Stimulated activated CD4-positive, alpha-beta T cell treated with anti-CD3 and anti-CD28 coated beads, Interleukin-12 subunit alpha, Interleukin-12 subunit beta, amount 100 ng/mL, for 4 hours (primary cell): ENCODE data around the gene PDSS1.
"Not testable (repeated sequence)": the region's sequence is repeated elsewhere in the genome, so short reads cannot be mapped to it uniquely, and the experiment has no call there.

ENCODE experiments used
- DNase-seq: peaks from one replicate; pipeline ENCODE4 v3.0.0-alpha.2; 2020

PDSS1 gene, protein sequence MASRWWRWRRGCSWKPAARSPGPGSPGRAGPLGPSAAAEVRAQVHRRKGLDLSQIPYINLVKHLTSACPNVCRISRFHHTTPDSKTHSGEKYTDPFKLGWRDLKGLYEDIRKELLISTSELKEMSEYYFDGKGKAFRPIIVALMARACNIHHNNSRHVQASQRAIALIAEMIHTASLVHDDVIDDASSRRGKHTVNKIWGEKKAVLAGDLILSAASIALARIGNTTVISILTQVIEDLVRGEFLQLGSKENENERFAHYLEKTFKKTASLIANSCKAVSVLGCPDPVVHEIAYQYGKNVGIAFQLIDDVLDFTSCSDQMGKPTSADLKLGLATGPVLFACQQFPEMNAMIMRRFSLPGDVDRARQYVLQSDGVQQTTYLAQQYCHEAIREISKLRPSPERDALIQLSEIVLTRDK

DNA sequence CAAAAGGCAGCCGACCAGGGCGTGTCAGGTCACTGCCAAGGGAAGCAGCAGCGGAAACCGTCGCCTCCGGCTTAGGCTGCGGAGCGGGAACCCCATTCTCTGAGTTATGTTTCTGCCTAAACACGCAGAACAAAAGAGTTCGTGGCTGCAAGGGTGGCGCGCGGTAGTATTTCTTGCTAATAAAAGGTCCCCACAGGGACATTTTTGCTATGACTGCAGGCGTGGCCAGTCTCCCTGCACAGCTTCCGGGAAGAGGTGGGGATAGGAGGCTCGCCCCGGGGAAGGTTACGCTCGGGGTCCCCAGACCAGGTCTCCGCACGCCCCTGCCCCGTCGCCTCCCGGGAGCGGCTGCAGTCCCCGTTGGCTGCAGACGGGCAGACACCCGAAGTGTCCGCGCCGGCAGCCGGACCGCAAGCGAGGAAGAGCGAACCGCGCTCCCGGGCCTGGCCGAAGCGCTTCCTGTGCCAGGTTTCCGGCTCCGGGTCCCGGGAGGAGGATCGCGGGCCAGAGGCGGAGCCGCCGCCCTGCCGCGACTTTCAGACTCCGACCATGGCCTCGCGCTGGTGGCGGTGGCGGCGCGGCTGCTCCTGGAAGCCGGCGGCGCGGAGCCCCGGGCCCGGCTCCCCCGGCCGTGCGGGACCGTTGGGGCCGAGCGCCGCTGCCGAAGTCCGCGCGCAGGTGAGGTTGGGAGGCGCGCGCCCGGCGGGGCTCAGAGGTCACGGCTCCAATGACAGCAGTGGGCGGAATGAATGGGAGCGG is at the start of gene PDSS1:
Gene PDSS1 (plus strand): TSS at position 539 of the 759 bp plus-strand sequence. CDS start 11 bp downstream, at position 550.
- DNase-seq = peak; percentile 68

DNA sequence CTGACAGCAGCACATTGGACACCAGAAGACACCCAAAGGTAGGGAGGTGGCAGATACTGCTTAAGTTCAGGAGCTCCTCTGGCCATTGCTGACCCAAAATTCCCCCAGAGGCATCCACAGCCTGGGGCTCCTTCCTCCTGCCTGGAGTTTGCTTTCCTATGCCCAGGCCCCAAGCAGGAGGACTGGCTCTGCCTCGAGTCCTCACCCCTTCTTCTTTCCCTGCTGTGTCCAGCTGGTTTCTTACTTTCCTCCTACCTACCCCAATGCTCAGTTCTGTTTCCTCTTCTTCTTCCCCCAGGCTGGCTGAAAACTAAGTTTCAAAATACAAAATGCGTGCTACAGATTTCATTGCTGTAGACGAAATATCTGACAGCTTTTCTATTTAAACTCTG is 49.3 kb upstream of the PDSS1 start:
- not testable (repeated sequence) for DNase-seq

DNA sequence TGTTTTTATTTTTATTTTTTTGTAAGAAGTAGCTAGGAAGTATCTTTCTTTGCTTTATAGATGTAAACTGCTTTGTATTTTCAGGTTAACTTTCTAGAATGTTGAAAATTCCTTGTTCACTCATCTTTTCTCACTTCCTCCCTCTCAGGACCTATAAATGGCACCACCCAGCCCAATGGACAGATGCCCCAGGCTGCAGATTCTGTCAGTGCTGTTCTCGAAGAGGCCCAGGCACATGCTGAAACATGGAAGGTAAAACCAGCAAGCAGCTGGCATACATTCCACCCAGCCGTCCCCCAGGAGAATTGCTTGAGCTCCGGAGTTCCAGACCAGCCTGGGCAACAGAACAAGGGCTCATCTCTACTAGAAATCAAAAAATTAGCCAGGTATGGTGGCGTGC is 47.1 kb upstream of the PDSS1 start:
- DNase-seq = no peak

DNA sequence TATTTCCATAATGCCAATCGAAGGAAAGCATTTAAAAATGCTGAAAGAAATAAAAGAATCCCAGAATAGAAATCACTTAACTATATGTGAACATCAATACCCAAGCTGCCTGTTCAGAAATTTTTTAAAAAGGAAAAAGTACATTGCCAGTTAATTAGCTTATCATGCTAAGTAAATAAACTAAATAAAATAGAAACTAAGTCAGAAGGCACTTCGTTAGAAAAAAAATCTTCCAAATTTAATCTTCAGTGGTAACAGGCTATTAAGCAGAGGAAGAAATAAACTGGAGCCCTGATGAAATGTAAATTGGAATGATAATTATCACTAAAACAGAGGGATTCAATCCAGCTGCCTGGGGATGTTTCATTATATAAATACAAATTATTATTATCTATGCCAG is 46.0 kb upstream of the PDSS1 start:
- not testable (repeated sequence) for DNase-seq

DNA sequence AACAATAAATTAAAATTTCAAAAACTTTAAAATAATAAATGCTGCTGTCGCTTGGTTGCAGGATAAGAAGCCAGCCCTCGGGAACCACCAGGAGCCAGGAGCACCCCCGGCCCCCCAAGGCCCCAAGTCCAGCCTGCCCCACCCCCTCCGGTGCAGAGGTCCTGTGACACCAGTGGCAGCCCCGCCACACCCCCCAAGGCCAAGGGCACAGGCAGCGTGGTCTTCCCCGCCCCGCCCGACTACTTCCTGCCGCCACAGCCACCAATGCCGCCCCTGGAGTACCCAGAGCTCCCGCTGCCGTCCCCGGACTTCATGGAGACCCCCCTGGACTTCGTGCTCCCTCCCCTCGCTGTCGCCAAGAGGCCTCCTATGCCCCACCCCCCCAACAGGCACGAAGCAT is 44.5 kb upstream of the PDSS1 start:
- DNase-seq = no peak

DNA sequence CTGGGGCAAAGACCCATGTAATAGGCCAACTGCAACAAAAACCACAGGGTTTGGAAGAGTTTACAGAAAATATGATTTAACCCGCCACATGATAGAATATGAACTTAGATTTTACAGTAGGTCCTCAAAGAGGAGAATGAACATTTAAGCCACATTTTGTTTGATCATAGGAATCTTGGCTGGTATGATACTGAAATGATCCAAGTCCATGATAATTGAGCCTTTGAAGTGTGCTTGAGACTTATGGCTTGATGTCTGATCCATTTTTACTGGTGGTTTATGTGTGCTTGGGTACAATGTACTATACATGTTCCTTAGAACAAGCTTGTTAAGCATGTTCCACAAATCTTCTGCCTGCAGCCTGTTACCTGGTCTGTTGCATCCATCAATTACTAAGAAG is 41.8 kb upstream of the PDSS1 start:
- no peak for DNase-seq

DNA sequence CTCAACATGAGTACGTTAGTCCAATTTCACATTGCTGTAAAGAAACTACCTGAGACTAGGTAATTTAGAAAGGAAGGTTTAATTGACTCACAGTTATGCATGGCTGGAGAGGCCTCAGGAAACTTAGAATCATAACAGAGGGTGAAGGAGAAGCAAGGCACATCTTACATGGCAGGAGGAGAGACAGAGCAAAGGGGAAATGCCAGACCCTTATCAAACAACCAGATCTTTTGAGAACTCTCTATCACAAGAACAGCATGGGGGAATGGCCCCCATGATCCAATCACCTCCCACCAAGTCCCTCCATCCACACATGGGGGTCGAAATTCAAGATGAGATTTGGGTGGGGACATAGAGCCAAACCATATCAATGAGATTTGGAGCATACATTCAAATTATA is 34.6 kb upstream of the PDSS1 start:
- DNase-seq = no peak

DNA sequence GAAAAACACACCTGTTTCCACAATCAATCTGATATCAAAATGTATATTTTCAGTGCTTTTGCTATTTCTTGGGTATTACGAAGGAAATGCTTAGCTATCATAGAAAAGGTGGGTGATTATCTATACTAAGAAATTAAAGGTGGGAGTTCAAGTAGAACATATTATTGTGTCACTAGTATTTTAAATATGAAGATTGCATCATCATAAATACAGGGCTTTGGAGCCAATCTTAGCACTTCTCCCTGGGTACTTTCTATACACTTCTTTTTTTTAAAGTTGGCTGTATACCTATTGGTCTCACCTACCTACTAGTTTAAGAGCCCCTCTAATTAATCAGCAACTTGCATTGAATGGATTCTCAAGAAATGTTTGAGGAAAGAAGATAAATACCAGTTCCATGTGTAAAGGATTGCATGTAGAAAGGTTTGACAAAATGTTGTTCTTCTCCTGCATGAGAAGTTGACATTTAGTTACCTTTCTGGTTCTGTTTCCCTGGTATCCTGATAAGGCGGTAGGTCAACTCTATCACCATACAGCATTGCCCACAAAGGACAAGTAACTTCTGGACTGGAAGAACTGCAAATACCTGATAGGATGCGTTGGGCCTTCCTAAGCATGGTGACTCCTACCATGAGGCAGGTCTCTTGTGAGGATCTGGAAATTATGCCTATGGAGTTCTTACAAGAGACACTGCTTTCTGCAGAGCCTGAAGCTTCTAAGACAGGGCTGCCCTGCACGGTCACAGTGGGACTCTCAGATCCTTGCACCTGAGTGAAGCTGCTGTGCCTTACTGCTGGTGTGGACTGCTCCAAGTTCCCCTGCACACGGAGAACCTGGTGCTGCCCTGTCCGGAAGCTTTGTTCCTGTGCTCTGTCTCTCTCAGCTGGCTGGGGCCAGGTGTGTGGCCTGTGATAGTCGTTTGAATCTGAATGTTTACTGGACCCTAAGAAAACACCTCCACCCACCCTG is 32.1 kb upstream of the PDSS1 start:
- no peak for DNase-seq

DNA sequence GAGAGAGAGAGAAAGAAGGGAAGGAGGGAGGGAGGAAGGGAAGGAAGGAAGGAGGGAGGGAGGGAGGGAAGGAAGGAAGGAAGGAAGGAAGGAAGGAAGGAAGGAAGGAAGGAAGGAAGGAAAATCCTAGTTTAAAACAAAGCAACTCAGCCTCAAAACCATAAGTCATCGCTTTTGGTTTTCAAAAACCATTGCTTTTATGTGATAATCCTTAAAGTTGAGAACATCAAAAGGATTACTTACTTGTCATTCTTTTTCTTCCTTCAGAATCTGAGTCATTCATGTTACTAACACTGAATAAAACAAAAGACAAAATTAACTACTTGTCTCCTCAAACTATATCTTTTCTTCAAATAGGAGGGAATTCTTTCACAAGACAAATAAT is 21.6 kb upstream of the PDSS1 start:
- DNase-seq = no peak

DNA sequence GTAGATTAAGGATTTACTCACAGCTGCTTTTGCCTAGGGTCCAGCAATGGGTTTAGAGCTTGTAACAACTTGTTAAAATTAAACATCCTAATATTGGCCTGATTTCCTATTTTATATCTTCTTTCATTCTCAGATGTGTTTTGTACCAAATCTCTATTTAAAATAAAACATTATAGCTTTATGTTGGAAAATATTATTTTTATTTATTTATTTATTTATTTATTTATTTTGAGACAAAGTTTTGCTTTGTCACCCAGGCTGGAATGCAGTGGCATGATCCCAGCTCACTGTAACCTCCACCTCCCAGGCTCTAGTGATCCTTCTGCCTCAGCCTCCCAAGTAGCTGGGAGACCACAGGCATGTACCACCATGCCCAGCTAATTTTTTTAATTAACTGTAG is 17.9 kb upstream of the PDSS1 start:
- DNase-seq = no peak

DNA sequence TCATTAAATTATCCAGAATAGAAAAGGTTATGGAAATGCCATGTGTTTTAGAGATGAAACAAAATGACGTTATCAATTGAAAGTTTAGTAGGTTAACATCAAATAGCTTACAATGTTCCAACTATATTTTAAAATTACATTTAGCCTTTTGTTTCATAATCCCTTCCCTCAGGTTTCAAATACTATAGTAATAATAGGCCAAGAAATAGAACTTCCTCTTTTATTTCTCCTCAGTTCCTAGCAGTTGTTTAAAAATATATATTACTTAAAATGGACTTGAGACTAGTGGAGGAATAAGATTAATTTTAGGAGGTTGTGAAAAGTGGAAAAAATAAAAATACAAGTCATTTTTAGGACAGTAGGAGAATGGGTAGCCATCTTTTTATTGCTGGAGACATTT is 16.4 kb upstream of the PDSS1 start:
- DNase-seq = no peak

DNA sequence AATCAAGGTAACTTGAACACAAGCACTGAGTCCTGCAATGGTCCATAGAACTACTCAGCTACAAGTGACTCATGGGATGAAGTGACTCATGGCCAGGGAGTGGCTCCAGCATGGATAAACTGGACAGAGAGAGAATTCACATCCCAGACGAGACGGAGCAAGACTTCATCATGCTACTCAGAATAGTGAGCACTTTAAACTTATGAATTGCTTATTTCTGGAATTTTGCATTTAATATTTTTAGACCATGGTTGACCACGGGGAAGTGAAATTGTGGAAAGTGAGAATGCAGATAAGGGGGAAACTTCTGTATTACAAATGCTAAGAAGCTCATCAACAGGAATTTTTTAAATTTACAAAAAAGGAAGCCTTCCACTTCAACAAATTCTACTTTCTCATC is 15.5 kb upstream of the PDSS1 start:
- DNase-seq = not testable (repeated sequence)

DNA sequence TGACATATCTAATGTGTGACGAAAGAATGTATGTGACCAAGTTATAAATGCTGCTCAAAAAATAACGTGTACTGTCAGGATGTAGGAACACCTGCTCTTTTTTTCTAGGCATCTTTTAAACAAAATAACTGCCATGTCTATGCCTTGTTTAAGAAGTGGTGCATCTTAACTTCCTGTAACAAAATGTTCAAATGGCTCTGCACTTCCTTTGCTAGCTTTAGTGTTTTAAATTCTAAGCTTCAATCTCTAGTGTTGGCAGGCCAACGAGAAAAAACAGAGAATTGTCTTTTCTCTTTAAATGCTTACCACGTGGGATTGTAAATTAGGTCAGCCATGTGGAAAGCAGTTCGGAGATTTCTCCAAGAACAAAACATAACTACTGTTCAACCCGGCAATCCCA is 14.6 kb upstream of the PDSS1 start:
- DNase-seq = no peak

DNA sequence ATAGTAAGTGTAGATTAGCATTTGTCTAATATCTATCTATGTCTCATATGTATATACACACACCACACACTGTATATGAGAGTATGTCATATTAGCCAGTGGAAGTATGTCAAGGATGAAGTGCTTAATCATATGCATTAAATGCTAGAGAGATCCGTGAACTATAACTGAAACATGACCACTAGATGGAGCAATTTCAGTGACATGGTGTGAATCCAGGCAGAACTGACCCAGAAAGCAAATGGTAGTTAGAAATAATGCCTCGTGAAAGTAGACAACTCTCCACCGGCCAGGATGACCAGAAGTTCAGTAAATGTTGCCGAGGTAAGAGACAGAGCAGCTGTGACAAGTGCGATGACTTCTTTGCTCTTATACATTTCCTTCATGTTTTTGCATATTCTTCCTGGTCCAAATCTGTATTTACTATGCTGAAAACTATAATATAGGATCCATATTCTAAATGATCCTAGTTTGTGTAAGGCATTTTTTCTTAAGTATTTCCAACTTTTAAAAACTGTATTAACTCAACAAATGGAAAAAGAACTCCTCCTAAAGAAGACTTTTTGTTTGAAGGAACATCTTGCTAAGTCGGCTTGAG is 12.7 kb upstream of the PDSS1 start:
- DNase-seq = not testable (repeated sequence)

DNA sequence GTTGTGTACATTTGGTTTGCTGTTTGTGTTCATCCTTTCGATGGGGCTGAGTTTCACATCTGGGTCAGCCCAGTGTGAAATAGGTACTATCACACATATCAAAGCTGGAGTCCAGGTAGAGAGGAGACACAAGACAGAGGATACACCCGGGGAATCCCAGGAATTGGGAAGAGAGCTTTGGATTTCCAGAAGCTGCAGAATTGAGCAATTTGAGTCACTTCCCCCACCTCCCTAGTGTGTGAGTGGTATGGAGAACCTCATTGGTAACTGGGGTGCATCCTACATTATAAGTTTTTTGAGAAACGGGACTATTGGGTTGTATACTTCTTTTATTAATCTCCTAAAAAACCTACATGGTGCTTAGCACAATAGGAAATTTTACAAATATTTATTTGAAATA is 12.1 kb upstream of the PDSS1 start:
- no peak for DNase-seq

DNA sequence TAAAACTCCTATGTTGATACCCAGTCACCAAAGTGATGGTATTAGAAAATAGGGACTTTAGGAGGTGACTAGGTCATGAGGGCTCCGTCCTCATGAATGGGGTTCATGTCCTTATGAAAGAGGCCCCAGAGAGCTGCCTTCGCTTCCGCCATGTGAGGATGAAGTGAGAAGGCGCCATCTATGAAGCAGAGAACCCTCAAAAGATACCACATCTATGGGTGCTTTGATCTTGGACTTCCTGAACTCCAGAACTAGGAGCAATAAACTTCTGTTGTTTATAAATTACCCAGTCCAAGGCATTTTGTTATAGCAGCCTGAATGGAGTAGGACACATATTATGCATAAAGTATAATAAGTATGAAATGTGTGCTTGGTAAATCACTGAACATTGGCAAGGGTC is 8.1 kb upstream of the PDSS1 start:
- DNase-seq = no peak

DNA sequence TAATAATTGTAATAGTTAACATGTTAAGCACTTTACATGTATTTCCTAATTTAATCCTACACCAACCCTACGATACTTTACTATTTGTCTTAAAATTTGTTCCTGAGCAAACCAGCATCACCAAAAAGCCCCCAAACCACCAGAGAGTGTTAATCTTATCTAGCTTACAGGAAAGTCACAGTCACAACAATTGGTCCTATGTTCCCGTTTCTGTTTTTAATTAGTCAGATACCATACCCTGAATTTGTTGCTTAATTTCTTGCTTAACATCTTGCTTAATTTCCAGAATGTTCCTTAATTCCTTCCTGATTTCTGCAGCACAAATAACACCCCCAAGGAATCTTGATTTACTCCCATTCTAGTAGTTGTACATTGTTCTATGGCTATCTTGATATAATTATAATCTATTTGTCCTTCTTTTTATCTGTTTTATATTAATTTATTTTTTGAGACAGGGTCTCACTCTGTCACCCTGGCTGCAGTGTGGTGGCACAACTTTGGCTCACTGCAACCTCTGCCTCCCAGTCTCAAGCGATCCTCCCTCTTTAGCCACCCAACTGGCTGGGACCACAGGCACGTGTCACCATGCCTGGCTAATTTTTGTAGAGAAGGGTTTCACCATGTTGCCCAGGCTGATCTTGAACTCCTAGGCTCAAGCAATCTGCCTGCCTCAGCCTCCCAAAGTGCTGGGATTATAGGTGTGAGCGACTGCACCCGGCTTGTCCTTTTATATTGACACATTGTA is 6.6 kb upstream of the PDSS1 start:
- DNase-seq = no peak

DNA sequence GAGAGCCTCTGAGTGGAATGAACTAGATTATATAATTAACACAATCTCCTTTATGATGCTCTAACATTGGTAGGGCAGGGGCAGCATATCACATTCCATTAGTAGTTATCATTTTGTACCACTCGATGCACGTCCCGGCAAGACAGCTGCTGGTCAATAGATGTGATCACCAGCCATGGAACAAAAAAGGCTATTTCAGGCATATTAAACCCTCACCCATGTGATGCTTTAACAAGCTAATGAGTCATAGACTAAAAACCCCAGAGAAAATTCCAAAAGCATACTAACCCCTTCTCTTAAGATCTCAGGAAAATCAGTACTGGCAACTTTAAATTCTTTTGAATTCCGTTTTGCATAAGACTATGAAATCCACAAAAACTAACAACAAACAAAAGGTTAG is 3.0 kb upstream of the PDSS1 start:
- not testable (repeated sequence) for DNase-seq

DNA sequence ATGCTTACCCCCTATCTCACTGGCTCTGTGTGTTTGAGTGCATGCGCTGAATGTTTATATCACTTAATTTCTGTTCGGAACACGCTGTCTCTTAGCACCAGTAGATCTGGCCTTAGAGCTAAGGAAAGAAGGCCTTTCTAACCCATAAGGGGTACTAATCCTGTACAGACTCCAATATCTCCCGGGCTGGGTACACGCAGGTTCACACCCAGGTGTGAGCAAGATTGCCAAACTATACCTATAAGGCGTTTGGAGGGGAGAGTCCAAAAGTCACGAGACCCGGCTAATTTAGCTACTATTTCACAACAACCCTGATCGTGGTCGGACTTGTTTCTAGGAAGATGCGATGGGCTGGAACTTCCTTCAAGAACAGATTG is 727 bp upstream of the PDSS1 start:
- DNase-seq = no peak

DNA sequence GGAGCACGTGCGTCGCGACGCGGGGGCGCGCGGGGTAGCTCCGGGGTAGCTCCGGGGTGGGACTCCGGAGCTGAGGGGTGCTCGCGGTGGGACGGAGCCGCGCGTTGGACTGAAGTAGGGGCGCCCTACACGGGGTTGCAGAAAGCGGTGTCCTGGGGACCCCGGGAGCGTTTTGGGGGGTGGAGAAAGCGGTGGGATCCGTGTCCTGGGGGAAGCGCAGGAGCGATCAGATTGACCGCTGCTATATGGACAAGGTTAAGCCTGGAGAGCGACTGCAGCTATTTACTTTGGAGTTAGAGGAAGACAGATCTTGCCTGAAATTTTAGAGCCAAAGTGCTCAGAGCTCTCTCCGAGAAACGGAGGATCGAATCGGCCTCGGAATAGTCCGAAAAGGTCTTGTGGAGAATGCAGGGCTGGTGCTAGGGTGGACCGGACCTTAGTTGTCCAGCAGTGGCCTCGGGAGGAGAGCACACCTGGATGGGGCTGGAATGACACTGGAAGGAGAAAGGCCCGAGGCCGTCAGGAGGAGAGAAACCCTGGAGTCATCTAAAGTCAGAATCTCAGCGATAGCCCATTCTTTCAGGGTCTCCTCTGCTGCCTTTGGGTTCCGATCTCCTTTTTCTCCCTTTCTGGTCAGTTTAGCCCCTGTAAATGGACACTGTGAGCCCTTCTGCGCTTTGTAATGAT is 564 bp downstream of the PDSS1 start:
- DNase-seq = no peak

DNA sequence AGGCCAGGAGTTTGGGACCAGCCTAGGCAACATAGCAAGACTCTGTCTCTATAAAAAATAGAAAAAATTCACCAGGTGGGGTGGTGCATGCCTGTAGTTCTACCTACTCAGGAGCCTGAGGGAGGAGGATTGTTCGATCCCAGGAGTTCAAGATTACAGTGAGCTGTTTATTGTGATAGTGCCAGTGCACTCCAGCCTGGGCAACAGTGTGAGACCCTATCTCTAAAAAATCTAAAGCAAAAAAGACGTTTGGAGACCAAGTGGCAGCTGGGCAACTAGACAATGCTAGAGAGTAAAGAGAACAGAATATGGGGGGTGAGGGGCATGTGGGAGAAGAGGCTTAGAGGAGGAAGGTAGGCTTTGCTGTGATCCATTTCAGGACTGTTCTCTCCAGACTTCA is 1.4 kb downstream of the PDSS1 start:
- DNase-seq = no peak

DNA sequence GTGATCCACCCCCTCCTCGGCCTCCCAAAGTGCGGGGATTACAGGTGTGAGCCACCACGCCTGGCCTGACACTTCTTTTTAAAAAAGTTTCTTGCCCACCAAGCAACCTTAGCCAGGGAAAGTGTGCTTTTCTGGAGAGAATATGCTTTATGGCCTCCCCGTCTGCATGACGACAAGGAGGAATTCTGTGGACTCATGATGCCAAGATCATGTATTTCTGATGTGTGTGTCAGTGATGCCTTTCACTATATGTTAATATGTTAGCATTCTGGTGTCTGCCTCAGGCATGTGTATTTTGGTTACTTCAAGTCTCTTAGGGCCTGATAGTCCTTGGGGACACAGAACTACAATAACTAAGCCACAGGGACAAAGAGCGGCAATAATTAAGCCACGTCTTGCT is 2.1 kb downstream of the PDSS1 start:
- no peak for DNase-seq
